Posterior vena cava (tissue), 2 donors: ENCODE measurements around the gene HTR7. TPM values are rescaled to one million over a fixed set of nuclear protein-coding genes. Genes with fewer than 3 reads are reported as not detected.
"Not testable (repeated sequence)": the region's sequence is repeated elsewhere in the genome, so short reads cannot be mapped to it uniquely, and the experiment has no call there.

Experiments used
- DNase-seq: peaks from one replicate; pipeline ENCODE4 v3.0.0-alpha.2; 2020; ENCODE audit warnings: low spot score
- intact Hi-C, 2 donors: fragments of 100-400 bp; cut with DNase I; formaldehyde crosslinking; loops; one replicate each; pipeline versions ENCODE4 v1.14.1 to v1.14.2; 2022 to 2023
- total RNA-seq, 2 donors: library from RNA; stranded (reverse); fragmentation: NEBNext Ultra II Directional; extraction: Animal tissue kit (Norgen Biotek cat#: 25700); gene quantifications; one replicate each; pipeline ENCODE4 v1.2.1, GENCODE V29; 2021
- donor health status: DM: yes; HTN: yes; CAD: no.
- donor health status: DM: yes; HTN: yes; CAD: no.

HTR7 gene
- total RNA-seq, 2 donors from 2014 or later: 0.83 to 1.0 TPM

GRCh38 chr10:90862908-90863514 lies 5.2 kb upstream of the HTR7 start:
- no peak for DNase-seq
- intact Hi-C loops: loop anchor here in 1 of 2 donors (10.0 kb wide), 1 partner anchor 1068 kb away; no protein-coding TSS in a partner anchor

GRCh38 chr10:90860790-90861189 lies 3.0 kb upstream of the HTR7 start:
- intact Hi-C loops: loop anchor here in 1 of 2 donors (10.0 kb wide), 1 partner anchor 1066 kb away; no protein-coding TSS in a partner anchor
- no peak for DNase-seq

GRCh38 chr10:90859321-90859751 lies 1.5 kb upstream of the HTR7 start:
- no peak for DNase-seq
- intact Hi-C loops: loop anchor here in 1 of 2 donors (5.0 kb wide), 1 partner anchor 1057 kb away; no protein-coding TSS in a partner anchor

- intact Hi-C loops: loop anchor here in 1 of 2 donors (5.0 kb wide), 1 partner anchor 1056 kb away; no protein-coding TSS in a partner anchor
- no peak for DNase-seq
Measured at GRCh38 chr10:90858461-90858968, 676 bp upstream of the HTR7 start.

GRCh38 chr10:90856964-90857634 lies 740 bp downstream of the HTR7 start:
- DNase-seq: peak; percentile 81
- intact Hi-C loops: loop anchor here in 1 of 2 donors (5.0 kb wide), 1 partner anchor 1055 kb away; no protein-coding TSS in a partner anchor

GRCh38 chr10:90856261-90856660 lies 1.6 kb downstream of the HTR7 start:
- DNase-seq: no peak
- intact Hi-C loops: loop anchor here in 1 of 2 donors (5.0 kb wide), 1 partner anchor 1054 kb away; no protein-coding TSS in a partner anchor

- no peak for DNase-seq
- intact Hi-C loops: loop anchor here in 1 of 2 donors (5.0 kb wide), 1 partner anchor 1053 kb away; no protein-coding TSS in a partner anchor
Measured at GRCh38 chr10:90855126-90855525, 2.7 kb downstream of the HTR7 start.

- intact Hi-C loops: no loop called here
Measured at GRCh38 chr10:90849956-90850749, 7.7 kb downstream of the HTR7 start.

GRCh38 chr10:90847436-90847835 lies 10.4 kb downstream of the HTR7 start:
- intact Hi-C loops: no loop called here
- no peak for DNase-seq

More at GRCh38 chr10:90849956-90850749, 7.7 kb downstream of the HTR7 start:
- DNase-seq: no peak

- no peak for DNase-seq
Measured at GRCh38 chr10:90846746-90847145, 11.1 kb downstream of the HTR7 start.

GRCh38 chr10:90845726-90846125 lies 12.1 kb downstream of the HTR7 start:
- intact Hi-C loops: no loop called here
- DNase-seq: no peak

More at GRCh38 chr10:90846746-90847145, 11.1 kb downstream of the HTR7 start:
- intact Hi-C loops: no loop called here

GRCh38 chr10:90842725-90843124 lies 15.1 kb downstream of the HTR7 start:
- intact Hi-C loops: no loop called here
- no peak for DNase-seq

- no peak for DNase-seq
- intact Hi-C loops: no loop called here
Measured at GRCh38 chr10:90837486-90837885, 20.4 kb downstream of the HTR7 start.

- no peak for DNase-seq
- intact Hi-C loops: no loop called here
Measured at GRCh38 chr10:90834326-90834725, 23.5 kb downstream of the HTR7 start.

- DNase-seq: no peak
- intact Hi-C loops: no loop called here
Measured at GRCh38 chr10:90832111-90832510, 25.7 kb downstream of the HTR7 start.

- intact Hi-C loops: no loop called here
- DNase-seq: no peak
Measured at GRCh38 chr10:90822508-90822907, 35.3 kb downstream of the HTR7 start.

GRCh38 chr10:90821864-90822263 lies 36.0 kb downstream of the HTR7 start:
- DNase-seq, intact Hi-C loops: not testable (repeated sequence)

GRCh38 chr10:90819911-90820310 lies 37.9 kb downstream of the HTR7 start:
- intact Hi-C loops: no loop called here
- no peak for DNase-seq

- intact Hi-C loops: no loop called here
- DNase-seq: no peak
Measured at GRCh38 chr10:90818736-90819135, 39.1 kb downstream of the HTR7 start.
